Myocyte (in vitro differentiated cells): Measurements from ENCODE around the gene EYA3. TPM values are rescaled to one million over a fixed set of nuclear protein-coding genes. Genes with fewer than 3 reads are reported as not detected.

Source experiments
- DNase-seq: peaks from one replicate; pipeline ENCODE4 v3.0.0-alpha.2; 2012; ENCODE audit warnings: low read depth
- total RNA-seq: library from RNA; depleted of rRNA; stranded (reverse); fragments of >200 nt; gene quantifications from 2 replicates; pipeline ENCODE4 v1.2.3, GENCODE V29; 2014

EYA3 gene
- total RNA-seq, 1 donor from 2014 or later, result 22.0 TPM

- no peak for DNase-seq
Observed at GRCh38 chr1:27972141-27972540, 116.3 kb downstream of the EYA3 start.

- peak; percentile 60 for DNase-seq
Observed at GRCh38 chr1:27971674-27972073, 116.7 kb downstream of the EYA3 start.

GRCh38 chr1:27970401-27970800, 118.0 kb downstream of the EYA3 start:
- peak; percentile 91 for DNase-seq

- DNase-seq, result peak; percentile 93
Observed at GRCh38 chr1:27968692-27969091, 119.7 kb downstream of the EYA3 start.

GRCh38 chr1:27967884-27968466, 120.4 kb downstream of the EYA3 start:
- peak; percentile 55 for DNase-seq

- no peak for DNase-seq
Observed at GRCh38 chr1:27967106-27967883, 121.1 kb downstream of the EYA3 start.

- DNase-seq, result peak; percentile 64
Observed at GRCh38 chr1:27966402-27967105, 121.9 kb downstream of the EYA3 start.

GRCh38 chr1:27963393-27963792, 125.0 kb downstream of the EYA3 start:
- DNase-seq, result no peak

GRCh38 chr1:27961646-27962221, 126.7 kb downstream of the EYA3 start:
- DNase-seq, result peak; percentile 67

- DNase-seq, result peak; percentile 42
Observed at GRCh38 chr1:27960762-27961645, 127.4 kb downstream of the EYA3 start.

GRCh38 chr1:27959792-27960603, 128.4 kb downstream of the EYA3 start, which contains the start of gene XKR8:
TSS of gene XKR8 (plus strand) at chr1:27959973. CDS start at chr1:27960070, 97 bp downstream.
- peak; percentile 62 for DNase-seq

GRCh38 chr1:27958513-27958912, 129.9 kb downstream of the EYA3 start:
- DNase-seq, result no peak

- no peak for DNase-seq
Observed at GRCh38 chr1:27957655-27958054, 130.8 kb downstream of the EYA3 start.

GRCh38 chr1:27956761-27957160, 131.6 kb downstream of the EYA3 start:
- DNase-seq, result no peak

GRCh38 chr1:27955076-27955475, 133.3 kb downstream of the EYA3 start:
- no peak for DNase-seq

GRCh38 chr1:27954186-27954585, 134.2 kb downstream of the EYA3 start:
- no peak for DNase-seq

GRCh38 chr1:27952147-27952546, 136.3 kb downstream of the EYA3 start:
- no peak for DNase-seq

GRCh38 chr1:27951396-27951795, 137.0 kb downstream of the EYA3 start:
- no peak for DNase-seq

- no peak for DNase-seq
Observed at GRCh38 chr1:27949027-27949426, 139.4 kb downstream of the EYA3 start.

GRCh38 chr1:27945020-27945419, 143.4 kb downstream of the EYA3 start:
- DNase-seq, result no peak
